Activated naive CD8-positive, alpha-beta T cell treated with anti-CD3 and anti-CD28 coated beads for 36 hours (primary cell): ENCODE results near the gene OR14C36. TPM values are rescaled to one million over a fixed set of nuclear protein-coding genes. Genes with fewer than 3 reads are reported as not detected.

Experiments used
- DNase-seq: peaks from one replicate; pipeline ENCODE4 v3.0.0; 2021
- H3K27ac Mint-ChIP-seq: one replicate; pipeline ENCODE4 v1.8.0; 2022; ENCODE audit warnings: mild to moderate bottlenecking, moderate library complexity, mixed read lengths
- H3K27me3 Mint-ChIP-seq: one replicate; pipeline ENCODE4 v1.8.0; 2022; ENCODE audit warnings: mild to moderate bottlenecking, mixed read lengths
- H3K36me3 Mint-ChIP-seq: one replicate; pipeline ENCODE4 v1.8.0; 2021; ENCODE audit warnings: mild to moderate bottlenecking, mixed read lengths
- H3K4me1 Mint-ChIP-seq: one replicate; pipeline ENCODE4 v1.8.0; 2021; ENCODE audit warnings: mixed read lengths
- H3K4me3 Mint-ChIP-seq: one replicate; pipeline ENCODE4 v1.8.0; 2022; ENCODE audit warnings: mild to moderate bottlenecking, moderate library complexity, mixed read lengths
- H3K9me3 Mint-ChIP-seq: one replicate; pipeline ENCODE4 v1.8.0; 2022; ENCODE audit warnings: mixed read lengths
- total RNA-seq, 2 experiments: library from RNA; stranded (reverse); gene quantifications; one replicate each; pipeline ENCODE4 v1.2.3, GENCODE V29; 2021

OR14C36 gene
- total RNA-seq, 2 experiments from 2014 or later: not detected

DNA sequence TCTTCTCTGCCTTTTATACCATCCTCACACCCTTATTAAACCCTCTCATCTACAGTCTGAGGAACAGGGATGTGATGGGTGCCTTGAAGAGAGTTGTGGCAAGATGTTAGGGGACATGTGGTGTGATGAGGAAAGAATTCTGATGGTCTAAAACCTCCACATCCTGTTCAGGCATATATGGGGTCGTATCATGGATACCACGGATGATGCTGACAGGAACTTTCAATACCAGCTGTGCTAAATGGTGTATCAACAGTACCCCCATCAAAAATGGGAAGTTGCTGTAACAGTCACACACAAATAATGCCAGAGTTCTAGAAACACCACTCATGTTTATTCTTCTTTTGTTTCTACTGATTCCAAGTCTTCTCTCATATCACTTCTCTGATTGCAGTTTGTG is 39.9 kb downstream of the OR14C36 start:
- H3K36me3 Mint-ChIP-seq: no peaks in the 10 kb centered on the region
- H3K9me3 Mint-ChIP-seq: no peaks in the 10 kb centered on the region
- no peak overlapping the region for H3K27ac Mint-ChIP-seq
- H3K27me3 Mint-ChIP-seq: peaks cover 4% of the 10 kb centered on the region
- DNase-seq: no peak
- H3K4me1 Mint-ChIP-seq: no peaks in the 10 kb centered on the region
- H3K4me3 Mint-ChIP-seq: no peak overlapping the region

GRCh38 chr1:248393050-248393449 is 44.5 kb downstream of the OR14C36 start:
- no peak overlapping the region for H3K27ac Mint-ChIP-seq

More at GRCh38 chr1:248393050-248393449, 44.5 kb downstream of the OR14C36 start:
- Mint-ChIP-seq H3K36me3 (no peaks in the 10 kb centered on the region), H3K9me3 (no peaks in the 10 kb centered on the region), H3K4me3 (no peak overlapping the region), H3K4me1 (no peaks in the 10 kb centered on the region), H3K27me3 (peaks cover 21% of the 10 kb centered on the region)
- DNase-seq: no peak

Other genes with a start within 250 kb of the OR14C36 start
- not detected for gene OR2M5, start 203.6 kb upstream of the OR14C36 start, total RNA-seq
- gene OR2M2, start 174.0 kb upstream of the OR14C36 start, total RNA-seq: not detected
- not detected for gene OR2M3, start 151.5 kb upstream of the OR14C36 start, total RNA-seq
- not detected for gene OR2M4, start 117.4 kb upstream of the OR14C36 start, total RNA-seq
- not detected for gene OR2T33, start 70.8 kb upstream of the OR14C36 start, total RNA-seq
- gene OR2T12, start 45.4 kb upstream of the OR14C36 start, total RNA-seq: not detected
- not detected for gene OR2M7, start 24.2 kb upstream of the OR14C36 start, total RNA-seq
- gene OR2T4, start 12.9 kb downstream of the OR14C36 start, total RNA-seq: not detected
- not detected for gene OR2T6, start 27.0 kb downstream of the OR14C36 start, total RNA-seq
- not detected for gene OR2T1, start 54.3 kb downstream of the OR14C36 start, total RNA-seq
- not detected for gene OR2T2, start 96.9 kb downstream of the OR14C36 start, total RNA-seq
- not detected for gene OR2T3, start 124.6 kb downstream of the OR14C36 start, total RNA-seq
- gene OR2T5, start 139.8 kb downstream of the OR14C36 start, total RNA-seq: not detected
- gene OR2G6, start 159.3 kb downstream of the OR14C36 start, total RNA-seq: not detected
- not detected for gene OR2T29, start 214.0 kb downstream of the OR14C36 start, total RNA-seq
- gene OR2T34, start 226.0 kb downstream of the OR14C36 start, total RNA-seq: not detected
- gene OR2T10, start 248.9 kb downstream of the OR14C36 start, total RNA-seq: not detected